Panc1 (cell line): ENCODE data around the gene NR1H3.

Experiments
- POLR2AphosphoS5 ChIP-seq: IDR thresholded peaks from 2 replicates; pipeline ENCODE4 v1.6.1; 2012; ENCODE audit warnings: mild to moderate bottlenecking, low read depth, low read length, moderate library complexity
- TCF7L2 ChIP-seq: IDR thresholded peaks from 2 replicates; pipeline ENCODE4 v1.6.1; 2011; ENCODE audit warnings: mild to moderate bottlenecking, low read depth, low read length, inconsistent platforms
- TF ChIP-seq, protein P1 (sequence below): fragments of 450-650 bp; IDR thresholded peaks from 2 replicates; pipeline ENCODE4 v1.5.1; 2017; ENCODE audit warnings: mild to moderate bottlenecking
- TF ChIP-seq, protein P2 (sequence below), 2 experiments: IDR thresholded peaks; 2 replicates each; pipeline ENCODE4 v1.6.1; 2011 to 2012; ENCODE audit warnings: low read depth in 2 of 2, control low read depth in 1 of 2, low read length in 1 of 2, mild to moderate bottlenecking in 1 of 2, moderate library complexity in 1 of 2; ENCODE audit not compliant: insufficient read depth in 1 of 2

DNA sequence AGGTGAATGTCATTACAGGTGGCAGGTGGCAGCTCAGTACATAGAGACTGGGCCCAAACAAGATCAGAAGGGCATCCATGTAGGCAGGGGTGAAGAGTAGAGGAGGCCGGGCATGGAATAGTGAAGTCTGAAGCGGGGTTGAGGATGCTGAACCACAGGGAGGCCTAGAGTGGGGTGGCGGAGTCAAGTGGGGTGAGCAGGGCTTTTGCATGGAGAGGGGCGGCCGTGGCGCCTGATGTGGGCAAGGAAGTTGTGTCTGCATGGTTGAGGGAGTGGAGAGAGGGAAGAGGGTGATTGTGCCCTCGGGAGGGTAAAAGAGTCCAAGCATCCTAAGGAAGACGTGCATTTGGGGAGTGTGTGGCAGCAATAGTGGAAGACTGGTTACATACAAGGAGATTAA lies 28.6 kb upstream of the NR1H3 start:
- TF ChIP-seq, protein P1, sequence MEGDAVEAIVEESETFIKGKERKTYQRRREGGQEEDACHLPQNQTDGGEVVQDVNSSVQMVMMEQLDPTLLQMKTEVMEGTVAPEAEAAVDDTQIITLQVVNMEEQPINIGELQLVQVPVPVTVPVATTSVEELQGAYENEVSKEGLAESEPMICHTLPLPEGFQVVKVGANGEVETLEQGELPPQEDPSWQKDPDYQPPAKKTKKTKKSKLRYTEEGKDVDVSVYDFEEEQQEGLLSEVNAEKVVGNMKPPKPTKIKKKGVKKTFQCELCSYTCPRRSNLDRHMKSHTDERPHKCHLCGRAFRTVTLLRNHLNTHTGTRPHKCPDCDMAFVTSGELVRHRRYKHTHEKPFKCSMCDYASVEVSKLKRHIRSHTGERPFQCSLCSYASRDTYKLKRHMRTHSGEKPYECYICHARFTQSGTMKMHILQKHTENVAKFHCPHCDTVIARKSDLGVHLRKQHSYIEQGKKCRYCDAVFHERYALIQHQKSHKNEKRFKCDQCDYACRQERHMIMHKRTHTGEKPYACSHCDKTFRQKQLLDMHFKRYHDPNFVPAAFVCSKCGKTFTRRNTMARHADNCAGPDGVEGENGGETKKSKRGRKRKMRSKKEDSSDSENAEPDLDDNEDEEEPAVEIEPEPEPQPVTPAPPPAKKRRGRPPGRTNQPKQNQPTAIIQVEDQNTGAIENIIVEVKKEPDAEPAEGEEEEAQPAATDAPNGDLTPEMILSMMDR: no peak
- TF ChIP-seq TCF7L2 (no peak), POLR2AphosphoS5 (no peak)
- TF ChIP-seq, protein P2, sequence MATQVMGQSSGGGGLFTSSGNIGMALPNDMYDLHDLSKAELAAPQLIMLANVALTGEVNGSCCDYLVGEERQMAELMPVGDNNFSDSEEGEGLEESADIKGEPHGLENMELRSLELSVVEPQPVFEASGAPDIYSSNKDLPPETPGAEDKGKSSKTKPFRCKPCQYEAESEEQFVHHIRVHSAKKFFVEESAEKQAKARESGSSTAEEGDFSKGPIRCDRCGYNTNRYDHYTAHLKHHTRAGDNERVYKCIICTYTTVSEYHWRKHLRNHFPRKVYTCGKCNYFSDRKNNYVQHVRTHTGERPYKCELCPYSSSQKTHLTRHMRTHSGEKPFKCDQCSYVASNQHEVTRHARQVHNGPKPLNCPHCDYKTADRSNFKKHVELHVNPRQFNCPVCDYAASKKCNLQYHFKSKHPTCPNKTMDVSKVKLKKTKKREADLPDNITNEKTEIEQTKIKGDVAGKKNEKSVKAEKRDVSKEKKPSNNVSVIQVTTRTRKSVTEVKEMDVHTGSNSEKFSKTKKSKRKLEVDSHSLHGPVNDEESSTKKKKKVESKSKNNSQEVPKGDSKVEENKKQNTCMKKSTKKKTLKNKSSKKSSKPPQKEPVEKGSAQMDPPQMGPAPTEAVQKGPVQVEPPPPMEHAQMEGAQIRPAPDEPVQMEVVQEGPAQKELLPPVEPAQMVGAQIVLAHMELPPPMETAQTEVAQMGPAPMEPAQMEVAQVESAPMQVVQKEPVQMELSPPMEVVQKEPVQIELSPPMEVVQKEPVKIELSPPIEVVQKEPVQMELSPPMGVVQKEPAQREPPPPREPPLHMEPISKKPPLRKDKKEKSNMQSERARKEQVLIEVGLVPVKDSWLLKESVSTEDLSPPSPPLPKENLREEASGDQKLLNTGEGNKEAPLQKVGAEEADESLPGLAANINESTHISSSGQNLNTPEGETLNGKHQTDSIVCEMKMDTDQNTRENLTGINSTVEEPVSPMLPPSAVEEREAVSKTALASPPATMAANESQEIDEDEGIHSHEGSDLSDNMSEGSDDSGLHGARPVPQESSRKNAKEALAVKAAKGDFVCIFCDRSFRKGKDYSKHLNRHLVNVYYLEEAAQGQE (IDR thresholded peaks at IDR 0.05; ENCODE audit: insufficient read depth in 1 of 2, low read depth in 2 of 2, low read length in 1 of 2): no peak
